Lower leg skin (tissue), 4 donors: ENCODE measurements around the gene MGAM2. TPM values are rescaled to one million over a fixed set of nuclear protein-coding genes. Genes with fewer than 3 reads are reported as not detected.
"Not testable (repeated sequence)": the region's sequence is repeated elsewhere in the genome, so short reads cannot be mapped to it uniquely, and the experiment has no call there.

Experiments
- DNase-seq, 2 donors: peaks; one replicate each; pipeline ENCODE4 v3.0.0-alpha.2; 2019; ENCODE audit warnings: low spot score in 2 of 2
- H3K4me3 ChIP-seq: fragments of 200-600 bp; sonication (generic); 2 replicates; pipeline ENCODE4 v1.5.1; 2017; ENCODE audit warnings: mild to moderate bottlenecking, low read depth; ENCODE audit not compliant: poor library complexity, severe bottlenecking
- POLR2A ChIP-seq, 2 donors: fragments of 450-650 bp; IDR thresholded peaks; one replicate each; pipeline ENCODE4 v1.6.1; 2016 to 2017; ENCODE audit warnings: antibody characterized with exemption in 2 of 2, mild to moderate bottlenecking in 1 of 2, moderate library complexity in 1 of 2
- WGBS, 2 donors: methylation state at CpG; one replicate each; pipeline ENCODE4 v1.1.5; 2018; 5-methylcytosine and 5-hydroxymethylcytosine counted together
- intact Hi-C: fragments of 100-400 bp; cut with DNase I; formaldehyde crosslinking; loops from one replicate; pipeline ENCODE4 v1.15.0; 2023; ENCODE audit warnings: low total_unique reads
- total RNA-seq, 4 donors: library from RNA; depleted of rRNA; stranded (reverse); fragments of >200 nt; gene quantifications; one replicate each; pipeline ENCODE4 v1.1.0, GENCODE V29; 2016
- TF ChIP-seq, protein P1 (sequence below), 3 donors: fragments of 450-650 bp; IDR thresholded peaks; one replicate each; pipeline ENCODE4 v1.5.1; 2016; ENCODE audit warnings: antibody characterized with exemption in 3 of 3, mild to moderate bottlenecking in 3 of 3, moderate library complexity in 2 of 3

The MGAM2 gene
- total RNA-seq, 4 donors from 2014 or later: 0.29 to 0.39 TPM; not detected in 2

- no peak for DNase-seq
- TF ChIP-seq, protein P1, sequence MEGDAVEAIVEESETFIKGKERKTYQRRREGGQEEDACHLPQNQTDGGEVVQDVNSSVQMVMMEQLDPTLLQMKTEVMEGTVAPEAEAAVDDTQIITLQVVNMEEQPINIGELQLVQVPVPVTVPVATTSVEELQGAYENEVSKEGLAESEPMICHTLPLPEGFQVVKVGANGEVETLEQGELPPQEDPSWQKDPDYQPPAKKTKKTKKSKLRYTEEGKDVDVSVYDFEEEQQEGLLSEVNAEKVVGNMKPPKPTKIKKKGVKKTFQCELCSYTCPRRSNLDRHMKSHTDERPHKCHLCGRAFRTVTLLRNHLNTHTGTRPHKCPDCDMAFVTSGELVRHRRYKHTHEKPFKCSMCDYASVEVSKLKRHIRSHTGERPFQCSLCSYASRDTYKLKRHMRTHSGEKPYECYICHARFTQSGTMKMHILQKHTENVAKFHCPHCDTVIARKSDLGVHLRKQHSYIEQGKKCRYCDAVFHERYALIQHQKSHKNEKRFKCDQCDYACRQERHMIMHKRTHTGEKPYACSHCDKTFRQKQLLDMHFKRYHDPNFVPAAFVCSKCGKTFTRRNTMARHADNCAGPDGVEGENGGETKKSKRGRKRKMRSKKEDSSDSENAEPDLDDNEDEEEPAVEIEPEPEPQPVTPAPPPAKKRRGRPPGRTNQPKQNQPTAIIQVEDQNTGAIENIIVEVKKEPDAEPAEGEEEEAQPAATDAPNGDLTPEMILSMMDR (IDR thresholded peaks at IDR 0.05): no peak
- TF ChIP-seq POLR2A (IDR thresholded peaks at IDR 0.05): no peak
- H3K4me3 ChIP-seq: no peak overlapping the region
- intact Hi-C loops: no loop called here
- WGBS, 2 donors: 48 to 86% methylated on average over 1 to 2 of the region's 2 CpGs
These were observed 13.5 kb upstream of the MGAM2 start for GRCh38 chr7:142098004-142098403.

GRCh38 chr7:142099347-142099746 is 12.2 kb upstream of the MGAM2 start:
- WGBS, 2 donors: 74 to 76% methylated on average over 1 of the region's 1 CpG
- intact Hi-C loops, DNase-seq, H3K4me3 ChIP-seq: not testable (repeated sequence)

DNA sequence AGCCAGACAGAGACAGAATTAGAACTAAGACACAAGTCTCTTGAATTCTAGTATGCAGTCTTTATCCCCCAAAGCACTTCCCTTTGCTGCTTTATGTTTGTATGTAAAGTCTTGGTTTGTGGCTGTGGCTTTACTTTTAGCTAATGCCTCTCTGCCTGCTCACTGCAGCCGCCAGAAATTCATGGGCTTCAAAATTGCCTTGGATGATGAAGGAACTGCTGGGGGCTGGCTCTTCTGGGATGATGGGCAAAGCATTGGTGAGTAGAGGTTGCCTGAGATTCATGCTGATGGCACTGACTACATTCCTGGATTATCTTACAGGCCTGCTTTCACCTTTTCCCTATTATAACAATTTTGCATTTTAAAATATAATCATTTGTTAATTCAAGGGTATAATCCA is 10.9 kb upstream of the MGAM2 start:
- no peak overlapping the region for H3K4me3 ChIP-seq
- no peak for DNase-seq
- intact Hi-C loops: no loop called here
- TF ChIP-seq, protein P1 (IDR thresholded peaks at IDR 0.05): no peak
- no peak for TF ChIP-seq POLR2A (IDR thresholded peaks at IDR 0.05)
- 71 to 86% methylated on average over 1 of the region's 1 CpG for WGBS, 2 donors

GRCh38 chr7:142101794-142102193 is 9.7 kb upstream of the MGAM2 start:
- WGBS, 2 donors: 76 to 90% methylated on average over 6 of the region's 6 CpGs
- H3K4me3 ChIP-seq, DNase-seq, intact Hi-C loops: not testable (repeated sequence)

DNA sequence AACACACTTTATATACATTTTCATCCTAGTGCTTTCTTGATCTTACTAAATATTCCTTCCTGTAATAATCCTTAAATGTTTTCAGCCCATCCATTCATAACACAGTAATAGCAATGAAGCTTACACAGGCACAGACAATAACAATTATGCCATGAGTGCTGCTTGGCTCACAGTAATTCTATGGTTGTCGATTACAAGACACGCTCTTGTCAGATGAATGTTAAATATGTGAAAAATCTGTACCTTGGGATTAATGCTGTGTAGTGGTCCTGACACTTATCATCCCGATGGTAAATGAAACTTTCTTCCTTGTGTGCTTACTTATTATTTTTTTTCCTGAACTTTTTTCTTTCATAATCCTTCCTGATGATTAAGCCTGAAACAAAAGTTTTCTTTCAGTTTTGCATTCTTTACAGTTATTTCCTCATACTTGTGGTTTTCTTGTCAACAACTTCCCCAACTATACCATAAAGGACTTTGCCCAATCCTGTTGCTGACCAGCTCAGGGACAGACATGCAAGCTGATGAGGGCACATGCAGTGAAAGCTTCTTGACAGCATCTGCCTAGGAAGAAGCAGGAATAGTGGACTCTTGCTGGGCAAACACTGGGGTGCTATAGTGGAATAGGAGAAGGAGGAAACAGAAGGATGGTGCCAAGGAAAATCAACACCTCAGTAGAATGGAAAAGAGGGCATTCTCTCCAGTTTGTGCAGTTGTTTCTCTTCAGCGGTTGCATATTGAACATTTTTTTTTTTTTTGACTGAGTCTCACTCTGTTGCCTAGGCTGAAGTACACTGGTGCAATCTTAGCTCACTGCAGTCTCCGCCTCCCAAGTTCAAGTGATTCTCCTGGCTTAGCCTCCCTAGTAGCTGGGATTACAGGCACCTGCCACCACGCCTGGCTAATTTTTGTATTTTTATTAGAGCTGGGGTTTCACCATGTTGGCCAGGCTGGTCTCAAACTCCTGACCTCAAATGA is 6.7 kb upstream of the MGAM2 start:
- no peak for DNase-seq
- WGBS, 2 donors: 67 to 72% methylated on average over 6 of the region's 6 CpGs
- intact Hi-C loops: no loop called here
- TF ChIP-seq POLR2A (IDR thresholded peaks at IDR 0.05): no peak
- TF ChIP-seq, protein P1 (IDR thresholded peaks at IDR 0.05): no peak
- no peak overlapping the region for H3K4me3 ChIP-seq

GRCh38 chr7:142108728-142109505 is 2.6 kb upstream of the MGAM2 start:
- intact Hi-C loops: no loop called here
- TF ChIP-seq, protein P1 (IDR thresholded peaks at IDR 0.05): no peak
- TF ChIP-seq POLR2A (IDR thresholded peaks at IDR 0.05): no peak
- no peak for DNase-seq
- H3K4me3 ChIP-seq: no peak overlapping the region
- WGBS, 2 donors: 70% methylated on average over 8 of the region's 8 CpGs
